Upper lobe of left lung (tissue), 4 donors: ENCODE data around the gene SNX7.

Source experiments
- EP300 ChIP-seq, 4 donors: sonication (generic); formaldehyde crosslinking; IDR thresholded peaks; one replicate each; pipeline ENCODE4 v1.5.1; 2017; ENCODE audit warnings: antibody characterized with exemption in 4 of 4, control low read depth in 2 of 4
- POLR2A ChIP-seq, 4 donors: fragments of 450-650 bp; IDR thresholded peaks; one replicate each; pipeline ENCODE4 v1.5.1; 2016 to 2017; ENCODE audit warnings: antibody characterized with exemption in 4 of 4, mild to moderate bottlenecking in 2 of 4
- POLR2AphosphoS5 ChIP-seq, 2 donors: sonication (generic); formaldehyde crosslinking; IDR thresholded peaks; one replicate each; pipeline ENCODE4 v1.5.1; 2017; ENCODE audit warnings: antibody characterized with exemption in 2 of 2
- TF ChIP-seq, protein P1 (sequence below), 6 experiments: fragments of 450-650 bp in 4 of 6; fragments of 200-600 bp in 2 of 6; sonication (generic) in 2 of 6; IDR thresholded peaks; one replicate each; pipeline ENCODE4 v1.5.1; 2016 to 2019; ENCODE audit warnings: antibody characterized with exemption in 6 of 6

DNA sequence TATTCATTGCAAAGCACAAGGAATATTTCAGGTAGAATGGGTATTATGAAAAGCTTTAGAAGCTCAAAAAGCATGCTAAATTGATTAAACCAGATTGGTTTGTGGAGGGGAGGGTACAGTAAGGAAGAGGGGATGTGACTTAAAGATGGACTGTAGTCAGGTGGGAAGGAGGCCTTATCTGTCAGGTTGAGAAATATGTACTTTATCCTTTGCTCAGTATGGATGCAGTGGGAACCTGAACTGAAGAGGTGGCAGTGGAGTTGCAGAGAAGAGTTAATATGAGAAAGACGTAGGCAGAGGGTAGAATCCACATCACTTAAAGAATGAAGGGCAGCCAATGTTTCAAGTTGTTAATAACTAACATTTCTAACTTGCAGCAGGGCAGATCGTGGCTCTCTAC, 44.1 kb downstream of the SNX7 start:
- TF ChIP-seq POLR2AphosphoS5 (IDR thresholded peaks at IDR 0.05) = no peak
- TF ChIP-seq, protein P1, sequence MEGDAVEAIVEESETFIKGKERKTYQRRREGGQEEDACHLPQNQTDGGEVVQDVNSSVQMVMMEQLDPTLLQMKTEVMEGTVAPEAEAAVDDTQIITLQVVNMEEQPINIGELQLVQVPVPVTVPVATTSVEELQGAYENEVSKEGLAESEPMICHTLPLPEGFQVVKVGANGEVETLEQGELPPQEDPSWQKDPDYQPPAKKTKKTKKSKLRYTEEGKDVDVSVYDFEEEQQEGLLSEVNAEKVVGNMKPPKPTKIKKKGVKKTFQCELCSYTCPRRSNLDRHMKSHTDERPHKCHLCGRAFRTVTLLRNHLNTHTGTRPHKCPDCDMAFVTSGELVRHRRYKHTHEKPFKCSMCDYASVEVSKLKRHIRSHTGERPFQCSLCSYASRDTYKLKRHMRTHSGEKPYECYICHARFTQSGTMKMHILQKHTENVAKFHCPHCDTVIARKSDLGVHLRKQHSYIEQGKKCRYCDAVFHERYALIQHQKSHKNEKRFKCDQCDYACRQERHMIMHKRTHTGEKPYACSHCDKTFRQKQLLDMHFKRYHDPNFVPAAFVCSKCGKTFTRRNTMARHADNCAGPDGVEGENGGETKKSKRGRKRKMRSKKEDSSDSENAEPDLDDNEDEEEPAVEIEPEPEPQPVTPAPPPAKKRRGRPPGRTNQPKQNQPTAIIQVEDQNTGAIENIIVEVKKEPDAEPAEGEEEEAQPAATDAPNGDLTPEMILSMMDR (IDR thresholded peaks at IDR 0.05) = no peak
- no peak for TF ChIP-seq POLR2A (IDR thresholded peaks at IDR 0.05)
- no peak for TF ChIP-seq EP300 (IDR thresholded peaks at IDR 0.05)
